Sciatic nerve (tissue), 2 donors: Measurements from ENCODE around the gene DCANP1. TPM values are rescaled to one million over a fixed set of nuclear protein-coding genes. Genes with fewer than 3 reads are reported as not detected.

Experiments used
- ATAC-seq: fragments of 200-7000 bp; cut with Tn5 transposase; one replicate; pipeline ENCODE4 v1.9.1; 2020; ENCODE audit warnings: mild to moderate bottlenecking, moderate library complexity
- DNase-seq: peaks from one replicate; pipeline ENCODE4 v3.0.0-alpha.2; 2020; ENCODE audit warnings: low spot score
- intact Hi-C: fragments of 100-400 bp; cut with DNase I; formaldehyde crosslinking; loops from one replicate; pipeline ENCODE4 v1.14.2; 2022
- total RNA-seq: library from RNA; stranded (reverse); fragmentation: NEBNext Ultra II Directional; extraction: Animal tissue kit (Norgen Biotek cat#: 25700); gene quantifications from one replicate; pipeline ENCODE4 v1.2.1, GENCODE V29; 2021
- donor health status: DM: no; HTN: no; CAD: no.
- donor health status: DM: no; HTN: no; CAD: no.

Gene DCANP1
- total RNA-seq, 1 donor from 2014 or later: not detected

GRCh38 chr5:135481909-135482311 lies 34.8 kb upstream of the DCANP1 start:
- peak; percentile 9 for DNase-seq
- intact Hi-C loops: no loop called here
- ATAC-seq: no peak

DNA sequence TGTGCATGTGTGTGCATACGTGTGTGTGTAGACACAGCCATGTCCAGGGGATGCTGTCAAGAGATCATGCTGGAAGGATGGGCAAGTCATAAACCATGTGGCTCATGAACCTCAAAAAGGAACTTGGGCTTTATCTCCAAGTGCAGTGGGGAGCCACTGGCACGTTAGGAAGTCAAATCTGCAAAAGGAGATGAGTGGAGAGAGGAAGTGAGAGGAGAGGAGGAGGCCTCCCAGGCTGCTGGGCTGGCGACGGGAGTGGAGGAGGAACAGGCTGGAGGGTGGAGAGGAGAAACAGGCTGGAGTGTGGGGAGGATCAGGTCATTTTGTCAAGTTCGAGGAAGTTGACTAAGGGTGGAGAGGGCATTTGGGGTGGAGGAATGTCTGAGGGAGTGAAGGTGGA lies 34.2 kb upstream of the DCANP1 start:
- ATAC-seq: no peak
- intact Hi-C loops: no loop called here
- DNase-seq: peak; percentile 47

GRCh38 chr5:135480511-135480910 lies 33.4 kb upstream of the DCANP1 start:
- ATAC-seq (no peak), DNase-seq (no peak)
- intact Hi-C loops: no loop called here

- ATAC-seq: no peak
- intact Hi-C loops: no loop called here
- peak; percentile 27 for DNase-seq
These were observed 31.8 kb upstream of the DCANP1 start for GRCh38 chr5:135478938-135479337.

GRCh38 chr5:135477613-135478066 lies 30.5 kb upstream of the DCANP1 start:
- intact Hi-C loops: no loop called here
- DNase-seq (peak; percentile 28), ATAC-seq (no peak)

DNA sequence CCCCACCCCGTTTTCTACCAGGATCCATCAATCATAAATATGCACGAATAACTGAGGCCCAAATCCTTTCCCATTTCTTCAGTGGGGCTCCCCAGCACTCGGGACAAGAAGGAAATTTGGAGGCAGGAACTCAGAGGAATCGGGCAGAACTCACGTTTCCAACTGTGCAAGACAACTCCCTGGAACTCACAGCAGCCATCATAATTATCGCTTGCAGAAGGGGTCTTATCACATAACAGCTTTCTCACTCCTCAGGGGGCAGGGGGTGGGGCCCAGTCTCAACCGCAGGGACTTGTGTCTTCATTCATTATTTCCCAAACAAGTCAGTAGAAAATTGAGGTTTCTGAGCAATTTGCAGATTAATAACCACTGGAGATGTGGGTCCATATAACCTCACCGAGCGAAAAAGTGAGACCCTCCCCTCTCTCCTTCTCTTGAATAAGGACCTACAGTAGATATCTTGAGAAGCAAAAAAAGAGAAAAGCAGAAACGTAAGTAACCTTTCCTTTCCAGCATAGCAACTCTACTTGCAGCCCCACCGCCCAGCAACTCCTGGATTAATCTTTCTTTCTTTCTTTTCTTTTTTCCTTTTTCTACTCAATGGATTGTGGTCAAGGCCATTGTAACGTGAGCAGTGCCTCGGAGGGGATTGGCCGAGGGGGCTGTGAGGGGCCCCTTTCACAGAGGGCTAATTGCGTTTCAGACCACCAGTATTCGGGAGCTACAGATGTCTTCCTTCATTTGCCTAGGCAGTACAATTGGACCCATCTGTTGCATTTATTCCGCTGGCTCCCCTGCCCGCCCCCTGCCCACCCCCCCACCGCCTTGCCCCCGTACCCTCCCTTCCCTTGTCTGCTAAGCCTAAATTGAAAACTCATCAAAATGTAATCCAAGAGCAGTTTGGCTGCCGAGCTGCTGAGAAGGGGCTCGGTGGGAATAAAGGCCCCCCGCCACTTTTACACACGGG lies 29.8 kb upstream of the DCANP1 start:
- ATAC-seq: no peak
- peak; percentile 8 for DNase-seq
- intact Hi-C loops: no loop called here

GRCh38 chr5:135473956-135474670 lies 27.0 kb upstream of the DCANP1 start:
- no peak for ATAC-seq
- DNase-seq: peak; percentile 38
- intact Hi-C loops: no loop called here

GRCh38 chr5:135472141-135472540 lies 25.0 kb upstream of the DCANP1 start:
- intact Hi-C loops: no loop called here
- ATAC-seq (no peak), DNase-seq (peak; percentile 14)

DNA sequence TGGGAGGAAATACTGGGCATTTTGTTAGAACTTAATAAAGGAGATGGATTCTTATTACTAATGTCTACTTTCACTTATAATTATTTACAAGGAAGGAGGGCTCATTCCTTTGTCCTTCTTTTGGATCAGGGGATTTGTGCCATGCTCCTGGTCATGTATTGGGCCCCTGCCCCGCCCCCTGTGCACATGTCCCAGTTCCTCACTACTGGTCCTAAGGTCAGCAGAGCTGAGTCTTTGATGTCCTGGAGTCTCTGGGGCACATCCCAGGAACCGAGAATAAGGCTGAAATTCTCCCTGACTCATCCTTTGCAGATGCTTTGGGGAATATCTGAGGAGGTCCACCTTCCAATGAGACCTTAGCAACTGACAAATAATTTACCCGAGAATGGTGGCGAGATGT lies 24.6 kb upstream of the DCANP1 start:
- intact Hi-C loops: no loop called here
- DNase-seq (peak; percentile 15), ATAC-seq (no peak)

DNA sequence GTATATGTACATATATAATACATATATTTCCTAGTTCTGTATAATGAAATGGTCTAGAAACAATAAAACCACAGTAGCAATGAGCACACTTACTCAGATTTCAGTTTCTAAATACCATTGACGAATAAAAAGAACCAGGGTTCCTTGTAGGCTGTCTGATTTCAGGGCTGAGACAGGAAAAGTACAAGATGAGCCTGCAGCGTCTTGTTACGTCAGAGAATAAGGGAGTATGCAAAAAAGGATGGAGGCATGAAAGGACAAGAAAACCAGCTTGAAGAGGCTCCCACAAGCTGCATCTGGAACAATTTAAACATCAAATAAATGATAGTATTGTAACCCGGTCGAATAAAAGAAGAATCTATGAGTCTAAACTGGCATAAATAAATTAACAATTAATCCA lies 22.8 kb upstream of the DCANP1 start:
- intact Hi-C loops: loop anchor here (5.0 kb wide), 1 partner anchor 82 kb away; no protein-coding TSS in a partner anchor
- ATAC-seq (no peak), DNase-seq (no peak)

DNA sequence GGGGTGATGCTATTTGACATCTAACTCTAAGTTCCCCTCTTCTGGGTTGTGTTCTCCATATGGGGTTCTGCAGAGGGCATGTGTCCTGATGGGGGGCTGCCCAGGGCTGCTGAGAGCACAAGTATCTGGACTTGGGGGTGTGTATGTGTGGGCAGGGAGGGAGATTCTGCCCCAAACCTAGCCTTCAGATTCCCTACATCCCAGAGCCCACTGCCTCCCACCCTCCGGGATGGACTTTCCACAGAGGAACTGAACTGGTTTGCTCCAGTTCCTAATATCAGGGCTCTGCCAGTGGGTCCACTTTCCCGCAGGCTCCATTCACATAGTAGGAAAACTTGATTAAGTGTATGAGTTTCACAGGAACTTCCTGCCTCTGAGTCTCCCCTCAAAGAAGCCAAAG lies 21.4 kb upstream of the DCANP1 start:
- DNase-seq: no peak
- intact Hi-C loops: loop anchor here (5.0 kb wide), 1 partner anchor 84 kb away; no protein-coding TSS in a partner anchor

GRCh38 chr5:135467871-135468485 lies 20.8 kb upstream of the DCANP1 start:
- DNase-seq (peak; percentile 17), ATAC-seq (no peak)
- intact Hi-C loops: loop anchor here (5.0 kb wide), 1 partner anchor 84 kb away; no protein-coding TSS in a partner anchor

More for the DNA sequence above, 21.4 kb upstream of the DCANP1 start:
- ATAC-seq: no peak

DNA sequence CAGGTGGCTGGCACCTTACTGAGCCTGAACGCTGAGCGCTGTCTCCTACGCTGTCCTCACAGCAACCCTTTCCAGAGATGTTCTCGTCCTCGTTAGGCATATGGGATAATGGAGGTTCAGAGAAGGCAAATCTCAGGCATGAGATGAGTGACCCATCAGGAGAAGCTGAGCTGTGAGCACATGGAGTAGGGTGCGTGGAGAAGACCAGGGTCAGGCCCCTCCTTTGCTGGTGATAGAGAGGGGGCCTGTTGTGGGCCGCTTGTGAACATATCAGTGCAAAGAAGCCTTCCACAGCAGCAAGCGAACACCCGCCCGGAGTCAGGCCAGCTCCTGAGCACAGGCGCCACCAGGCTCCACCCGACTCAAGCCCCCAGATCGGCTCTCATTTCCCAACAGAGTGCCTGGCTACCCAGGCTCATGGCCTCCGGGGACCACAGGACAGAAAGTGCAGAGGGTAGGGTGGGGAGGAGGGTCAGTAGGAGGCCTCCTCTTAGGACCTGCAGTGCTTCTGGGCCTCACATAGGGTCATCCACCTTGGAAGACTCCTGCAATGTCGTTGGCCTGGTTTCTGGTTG lies 20.0 kb upstream of the DCANP1 start:
- intact Hi-C loops: loop anchor here (5.0 kb wide), 1 partner anchor 85 kb away; no protein-coding TSS in a partner anchor
- ATAC-seq: no peak
- peak; percentile 50 for DNase-seq

GRCh38 chr5:135466178-135467050 lies 19.3 kb upstream of the DCANP1 start:
- intact Hi-C loops: loop anchor here (5.0 kb wide), 1 partner anchor 86 kb away; no protein-coding TSS in a partner anchor
- peak; percentile 87 for DNase-seq
- ATAC-seq: peak; percentile 94

- intact Hi-C loops: loop anchor here (5.0 kb wide), 1 partner anchor 87 kb away; no protein-coding TSS in a partner anchor
- ATAC-seq (no peak), DNase-seq (peak; percentile 55)
These were observed 18.4 kb upstream of the DCANP1 start for GRCh38 chr5:135465391-135466122.

GRCh38 chr5:135462304-135462703 lies 15.2 kb upstream of the DCANP1 start:
- DNase-seq (peak; percentile 56), ATAC-seq (no peak)
- intact Hi-C loops: no loop called here

DNA sequence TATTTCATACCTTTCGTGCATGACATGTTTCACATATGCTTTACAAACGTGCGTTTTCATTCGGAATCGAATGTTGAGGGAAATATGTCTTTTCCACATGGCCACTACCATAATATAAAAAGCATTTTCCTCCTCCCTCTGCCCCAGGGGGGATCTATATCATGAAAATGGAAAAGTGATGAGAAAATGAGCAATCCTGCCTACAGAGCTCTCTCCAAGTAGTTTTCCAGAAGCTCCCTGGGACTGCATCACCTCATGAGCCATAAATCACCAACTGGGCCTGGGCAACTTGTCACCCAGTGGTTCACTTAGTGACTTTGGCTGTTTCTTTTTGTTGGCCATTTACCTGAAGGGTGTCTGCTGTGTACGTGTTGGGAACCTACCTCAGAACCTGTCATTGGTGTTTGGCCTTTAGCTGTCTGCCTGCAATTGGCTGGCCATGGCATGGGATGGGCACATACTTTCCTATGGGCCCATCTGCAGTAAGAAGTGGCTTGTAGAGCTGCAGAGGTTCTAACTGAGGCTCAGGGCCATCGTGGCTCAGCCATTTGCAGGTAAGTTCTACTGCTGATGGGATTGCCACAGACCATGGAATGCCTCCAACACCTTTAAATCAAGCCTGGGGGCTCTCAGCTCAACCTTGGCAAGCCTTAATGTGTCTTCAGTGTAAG lies 14.5 kb upstream of the DCANP1 start:
- intact Hi-C loops: no loop called here

More for the DNA sequence above, 14.5 kb upstream of the DCANP1 start:
- ATAC-seq (no peak), DNase-seq (peak; percentile 33)
